GM18951 (cell line): Measurements from ENCODE around the gene CSF3.

Experiments
- POLR2A ChIP-seq: IDR thresholded peaks from 4 replicates; pipeline ENCODE4 v1.6.1; 2011; ENCODE audit warnings: mild to moderate bottlenecking; ENCODE audit not compliant: insufficient read length, insufficient read depth; ENCODE audit errors: extremely low read depth
- in situ Hi-C: fragments of 300-500 bp; cut with MboI; formaldehyde crosslinking; loops from one replicate; pipeline ENCODE4 v1.12.0; 2022; ENCODE audit warnings: low sequenced_read_pairs, mixed read lengths, inconsistent platforms; ENCODE audit not compliant: unreplicated experiment

CSF3 gene

GRCh38 chr17:40015005-40015997, at the start of gene CSF3:
Gene CSF3, plus strand, starts transcription at chr17:40015440. Its CDS starts 35 bp downstream, at chr17:40015475.
- TF ChIP-seq POLR2A, result no peak
- in situ Hi-C loops, result no loop called here

- in situ Hi-C loops, result no loop called here
- TF ChIP-seq POLR2A, result no peak
Observed at GRCh38 chr17:39966771-39967170, 48.5 kb upstream of the CSF3 start.

GRCh38 chr17:39968761-39969160, 46.5 kb upstream of the CSF3 start:
- TF ChIP-seq POLR2A, result no peak

GRCh38 chr17:39969375-39969774, 45.9 kb upstream of the CSF3 start:
- no peak for TF ChIP-seq POLR2A
- in situ Hi-C loops, result no loop called here

More at GRCh38 chr17:39968761-39969160, 46.5 kb upstream of the CSF3 start:
- in situ Hi-C loops, result no loop called here

GRCh38 chr17:39970157-39970692, 45.0 kb upstream of the CSF3 start:
- in situ Hi-C loops, result no loop called here
- TF ChIP-seq POLR2A, result no peak

DNA sequence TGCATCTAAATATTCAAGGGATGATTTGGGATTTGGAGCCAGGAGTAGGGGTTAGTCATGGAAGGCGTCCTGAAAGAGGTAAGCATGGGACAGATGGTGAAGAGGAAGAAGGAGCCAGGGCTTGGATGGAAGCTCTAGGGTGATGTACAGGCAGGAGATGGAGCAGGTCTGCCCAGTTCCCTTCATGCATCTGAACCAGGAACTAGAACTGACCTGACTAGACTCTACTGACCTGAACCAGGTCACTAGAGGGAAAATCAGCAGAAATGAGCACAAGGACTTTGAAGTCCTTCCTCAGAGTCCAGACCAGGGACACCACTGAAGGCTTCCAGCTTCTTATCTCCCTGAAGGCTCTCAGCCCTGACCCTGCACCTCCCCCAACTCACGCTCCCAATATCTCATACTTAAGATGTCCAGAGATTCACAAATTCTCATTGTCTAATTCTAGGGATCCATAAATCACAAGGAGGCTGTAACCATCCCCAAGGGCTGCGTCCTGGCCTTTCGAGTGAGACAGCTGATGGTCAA, 44.1 kb upstream of the CSF3 start:
- TF ChIP-seq POLR2A, result no peak
- in situ Hi-C loops, result no loop called here

DNA sequence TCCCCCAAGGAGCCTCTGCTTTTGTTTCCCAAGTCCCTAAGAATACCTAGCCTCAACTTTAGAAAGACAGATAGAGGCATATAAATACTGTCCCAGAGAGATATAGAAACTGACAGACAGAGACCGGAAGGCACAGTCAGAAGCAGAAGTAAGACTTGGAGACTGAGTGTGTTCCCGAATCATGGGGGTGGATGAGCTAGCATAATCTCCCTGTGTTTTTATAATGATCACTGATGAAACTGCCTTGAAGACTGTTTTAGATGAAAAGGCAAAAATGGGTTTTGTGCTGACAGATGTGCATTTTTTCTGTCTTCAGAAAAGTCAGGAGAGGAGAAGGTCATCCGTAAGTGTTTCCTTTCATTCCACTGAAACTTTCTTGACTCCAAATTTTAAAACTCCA, 43.0 kb upstream of the CSF3 start:
- in situ Hi-C loops, result no loop called here
- TF ChIP-seq POLR2A, result no peak

DNA sequence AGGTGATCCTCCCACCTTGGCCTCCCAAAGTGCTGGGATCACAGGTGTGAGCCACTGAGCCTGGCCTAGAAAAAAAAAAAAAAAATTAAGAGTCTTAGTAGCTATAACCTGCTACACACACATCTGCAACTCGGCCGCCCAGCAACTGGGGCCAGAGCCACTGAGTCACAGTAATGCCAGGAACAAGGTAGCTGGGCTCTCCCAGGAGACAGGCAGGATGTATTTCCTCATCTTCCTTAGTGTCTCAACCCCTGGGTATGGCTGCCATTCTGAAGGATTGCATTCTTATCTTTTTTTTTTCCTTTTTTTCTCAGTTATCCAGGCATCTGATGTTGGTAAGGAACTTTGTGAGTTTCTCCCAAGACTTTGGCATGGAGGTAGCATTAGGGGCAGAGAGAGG, 41.7 kb upstream of the CSF3 start:
- in situ Hi-C loops, result no loop called here
- no peak for TF ChIP-seq POLR2A

GRCh38 chr17:39974433-39974832, 40.8 kb upstream of the CSF3 start:
- in situ Hi-C loops, result no loop called here

DNA sequence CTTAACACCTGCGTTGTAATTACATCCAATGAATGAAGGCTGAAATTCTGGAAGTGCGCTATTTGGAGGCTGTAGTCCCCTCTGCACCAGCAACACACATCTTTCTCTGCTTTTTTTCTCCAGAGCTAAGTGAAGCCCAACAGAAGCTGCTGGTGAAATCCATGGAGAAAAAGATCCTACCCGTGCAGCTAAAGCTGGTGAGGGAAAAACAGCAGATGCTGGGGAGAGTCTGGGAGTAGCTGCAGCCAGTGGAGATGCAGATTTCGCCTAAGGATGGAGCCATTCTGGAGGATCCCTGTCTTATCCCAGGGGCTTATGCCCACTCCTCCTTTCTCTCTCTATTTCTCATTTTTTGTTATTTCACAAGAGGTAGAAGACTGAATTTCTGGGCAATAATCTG, 39.4 kb upstream of the CSF3 start:
- in situ Hi-C loops, result no loop called here
- TF ChIP-seq POLR2A, result no peak

More at GRCh38 chr17:39974433-39974832, 40.8 kb upstream of the CSF3 start:
- TF ChIP-seq POLR2A, result no peak

GRCh38 chr17:39979016-39979670, 36.1 kb upstream of the CSF3 start:
- in situ Hi-C loops, result no loop called here
- TF ChIP-seq POLR2A, result no peak

GRCh38 chr17:39979893-39980350, 35.3 kb upstream of the CSF3 start:
- in situ Hi-C loops, result loop anchor here (10.0 kb wide), 1 partner anchor 105 kb away; no protein-coding TSS in a partner anchor
- no peak for TF ChIP-seq POLR2A
